Measurements from ENCODE around the gene HERPUD1. TPM values are rescaled to one million over a fixed set of nuclear protein-coding genes. Genes with fewer than 3 reads are reported as not detected.

Gene HERPUD1
- total and polyA plus RNA-seq, 4 donors = 57.8 to 219 (median 118) TPM

DNA sequence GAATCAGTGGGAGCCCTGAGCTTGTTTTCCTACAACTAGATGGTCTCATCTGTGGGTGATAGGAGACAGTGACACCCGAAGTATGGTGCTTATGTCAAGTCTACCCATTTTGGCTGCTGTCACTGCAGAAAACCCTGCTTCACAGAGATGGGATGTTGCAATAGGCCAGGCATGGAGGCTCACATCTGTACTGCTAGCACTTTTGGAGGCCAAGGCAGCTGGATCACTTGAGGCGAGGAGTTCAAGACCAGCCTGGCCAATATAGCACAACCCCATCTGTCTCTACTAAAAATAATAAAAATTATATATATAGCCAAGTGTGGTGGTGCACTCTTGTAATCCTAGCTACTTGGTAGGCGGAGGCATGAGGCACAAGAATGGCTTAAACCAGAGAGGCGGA, 2.3 kb upstream of the HERPUD1 start:
- H3K4me1 ChIP-seq (ENCODE audit: control insufficient read depth in 4 of 4, insufficient read depth in 4 of 4, low read length in 3 of 4) = peaks cover 2 to 11% (median 9%) of the 10 kb centered on the region in 4 donors
- 99% methylated on average over 4 of the region's 4 CpGs for WGBS

More for the DNA sequence above, 2.3 kb upstream of the HERPUD1 start:
- TF ChIP-seq, protein P1, sequence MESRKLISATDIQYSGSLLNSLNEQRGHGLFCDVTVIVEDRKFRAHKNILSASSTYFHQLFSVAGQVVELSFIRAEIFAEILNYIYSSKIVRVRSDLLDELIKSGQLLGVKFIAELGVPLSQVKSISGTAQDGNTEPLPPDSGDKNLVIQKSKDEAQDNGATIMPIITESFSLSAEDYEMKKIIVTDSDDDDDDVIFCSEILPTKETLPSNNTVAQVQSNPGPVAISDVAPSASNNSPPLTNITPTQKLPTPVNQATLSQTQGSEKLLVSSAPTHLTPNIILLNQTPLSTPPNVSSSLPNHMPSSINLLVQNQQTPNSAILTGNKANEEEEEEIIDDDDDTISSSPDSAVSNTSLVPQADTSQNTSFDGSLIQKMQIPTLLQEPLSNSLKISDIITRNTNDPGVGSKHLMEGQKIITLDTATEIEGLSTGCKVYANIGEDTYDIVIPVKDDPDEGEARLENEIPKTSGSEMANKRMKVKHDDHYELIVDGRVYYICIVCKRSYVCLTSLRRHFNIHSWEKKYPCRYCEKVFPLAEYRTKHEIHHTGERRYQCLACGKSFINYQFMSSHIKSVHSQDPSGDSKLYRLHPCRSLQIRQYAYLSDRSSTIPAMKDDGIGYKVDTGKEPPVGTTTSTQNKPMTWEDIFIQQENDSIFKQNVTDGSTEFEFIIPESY (IDR thresholded peaks at IDR 0.05) = no peak
- TF ChIP-seq JUND (IDR thresholded peaks at IDR 0.05) (no peak), FOXA2 (IDR thresholded peaks at IDR 0.05) (no peak), MAX (IDR thresholded peaks at IDR 0.05) (no peak), TAF1 (conservative IDR thresholded peaks at IDR 0.05) (no peak), SP1 (IDR thresholded peaks at IDR 0.05) (no peak), EGR1 (IDR thresholded peaks at IDR 0.05; ENCODE audit: low read depth in 2 of 2) (no peak), REST (IDR thresholded peaks at IDR 0.05) (no peak), RAD21 (IDR thresholded peaks at IDR 0.05) (no peak), HNF4G (IDR thresholded peaks at IDR 0.05) (no peak), NR2F2 (IDR thresholded peaks at IDR 0.05) (no peak), GABPA (IDR thresholded peaks at IDR 0.05 in 1 of 2, conservative IDR thresholded peaks at IDR 0.05 in 1 of 2) (no peak), RXRA (IDR thresholded peaks at IDR 0.05) (no peak), YY1 (IDR thresholded peaks at IDR 0.05) (no peak)
- TF ChIP-seq, protein P2, sequence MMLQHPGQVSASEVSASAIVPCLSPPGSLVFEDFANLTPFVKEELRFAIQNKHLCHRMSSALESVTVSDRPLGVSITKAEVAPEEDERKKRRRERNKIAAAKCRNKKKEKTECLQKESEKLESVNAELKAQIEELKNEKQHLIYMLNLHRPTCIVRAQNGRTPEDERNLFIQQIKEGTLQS (IDR thresholded peaks at IDR 0.05) = no peak
- TF ChIP-seq, protein P3, sequence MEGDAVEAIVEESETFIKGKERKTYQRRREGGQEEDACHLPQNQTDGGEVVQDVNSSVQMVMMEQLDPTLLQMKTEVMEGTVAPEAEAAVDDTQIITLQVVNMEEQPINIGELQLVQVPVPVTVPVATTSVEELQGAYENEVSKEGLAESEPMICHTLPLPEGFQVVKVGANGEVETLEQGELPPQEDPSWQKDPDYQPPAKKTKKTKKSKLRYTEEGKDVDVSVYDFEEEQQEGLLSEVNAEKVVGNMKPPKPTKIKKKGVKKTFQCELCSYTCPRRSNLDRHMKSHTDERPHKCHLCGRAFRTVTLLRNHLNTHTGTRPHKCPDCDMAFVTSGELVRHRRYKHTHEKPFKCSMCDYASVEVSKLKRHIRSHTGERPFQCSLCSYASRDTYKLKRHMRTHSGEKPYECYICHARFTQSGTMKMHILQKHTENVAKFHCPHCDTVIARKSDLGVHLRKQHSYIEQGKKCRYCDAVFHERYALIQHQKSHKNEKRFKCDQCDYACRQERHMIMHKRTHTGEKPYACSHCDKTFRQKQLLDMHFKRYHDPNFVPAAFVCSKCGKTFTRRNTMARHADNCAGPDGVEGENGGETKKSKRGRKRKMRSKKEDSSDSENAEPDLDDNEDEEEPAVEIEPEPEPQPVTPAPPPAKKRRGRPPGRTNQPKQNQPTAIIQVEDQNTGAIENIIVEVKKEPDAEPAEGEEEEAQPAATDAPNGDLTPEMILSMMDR (IDR thresholded peaks at IDR 0.05; ENCODE audit: low read depth, low read length, missing input control) = no peak
- Histone ChIP-seq H3K27me3 (ENCODE audit: control insufficient read depth in 4 of 4, insufficient read depth in 4 of 4, low read length in 3 of 4) (no peaks in the 10 kb centered on the region), H3K36me3 (ENCODE audit: control insufficient read depth in 4 of 4, insufficient read depth in 3 of 4, low read depth in 1 of 4, low read length in 3 of 4) (peaks cover 0 to 2% (median 0%) of the 10 kb centered on the region in 4 donors), H3K9me3 (ENCODE audit: control insufficient read depth in 4 of 4, low read length in 3 of 4) (no peaks in the 10 kb centered on the region), H3K27ac (ENCODE audit: low read depth in 1 of 2, low read length in 2 of 2) (no peak overlapping the region), H3K4me3 (ENCODE audit: low read depth in 1 of 3, low read length in 3 of 3) (no peak overlapping the region), H3K9ac (ENCODE audit: low read depth in 1 of 2, low read length in 2 of 2) (no peak overlapping the region)
- no peak for DNase-seq (ENCODE audit: low spot score)
